Suprapubic skin (tissue), 4 donors: Measurements from ENCODE around the gene ATG14. TPM values are rescaled to one million over a fixed set of nuclear protein-coding genes. Genes with fewer than 3 reads are reported as not detected.

ENCODE experiments used
- DNase-seq, 2 donors: peaks; one replicate each; pipeline ENCODE4 v3.0.0-alpha.2; 2019; ENCODE audit warnings: low spot score in 2 of 2
- H3K27ac ChIP-seq: fragments of 200-600 bp; sonication (generic); one replicate; pipeline ENCODE4 v1.5.1; 2019
- H3K27me3 ChIP-seq: fragments of 200-600 bp; sonication (generic); one replicate; pipeline ENCODE4 v1.5.1; 2019
- H3K36me3 ChIP-seq: fragments of 200-600 bp; sonication (generic); one replicate; pipeline ENCODE4 v1.5.1; 2019
- H3K4me1 ChIP-seq: fragments of 200-600 bp; sonication (generic); one replicate; pipeline ENCODE4 v1.5.1; 2019
- H3K4me3 ChIP-seq: fragments of 200-600 bp; sonication (generic); one replicate; pipeline ENCODE4 v1.5.1; 2019; ENCODE audit warnings: mild to moderate bottlenecking
- H3K9me3 ChIP-seq: fragments of 200-600 bp; sonication (generic); one replicate; pipeline ENCODE4 v1.5.1; 2019
- CTCF ChIP-seq, 2 donors: fragments of 200-600 bp in 1 of 2; fragments of 450-650 bp in 1 of 2; sonication (generic) in 1 of 2; IDR thresholded peaks; one replicate each; pipeline ENCODE4 v1.5.1; 2016 to 2019; ENCODE audit warnings: antibody characterized with exemption in 2 of 2, mild to moderate bottlenecking in 1 of 2, moderate library complexity in 1 of 2
- EP300 ChIP-seq: sonication (generic); formaldehyde crosslinking; IDR thresholded peaks from one replicate; pipeline ENCODE4 v1.6.1; 2017; ENCODE audit warnings: antibody characterized with exemption
- POLR2A ChIP-seq, 2 donors: fragments of 450-650 bp; IDR thresholded peaks; one replicate each; pipeline ENCODE4 v1.6.1; 2017; ENCODE audit warnings: antibody characterized with exemption in 2 of 2, mild to moderate bottlenecking in 2 of 2, moderate library complexity in 2 of 2
- POLR2AphosphoS5 ChIP-seq, 3 donors: sonication (generic); formaldehyde crosslinking; IDR thresholded peaks; one replicate each; pipeline ENCODE4 v1.6.1; 2017; ENCODE audit warnings: antibody characterized with exemption in 3 of 3
- whole genome bisulfite sequencing: methylation state at CpG from one replicate; pipeline ENCODE4 v1.1.5; 2018; 5-methylcytosine and 5-hydroxymethylcytosine counted together
- total RNA-seq, 4 donors: library from RNA; depleted of rRNA; stranded (reverse); fragments of >200 nt; gene quantifications; one replicate each; pipeline ENCODE4 v1.1.0, GENCODE V29; 2016

ATG14 gene
- total RNA-seq, 4 donors from 2014 or later = 8.5 to 27.6 (median 14.8) TPM

GRCh38 chr14:55382483-55382882 is 29.1 kb downstream of the ATG14 start:
- no peak for TF ChIP-seq EP300
- 79% methylated on average over 4 of the region's 4 CpGs for WGBS
- peaks cover 80% of the 10 kb centered on the region for H3K36me3 ChIP-seq
- DNase-seq = no peak
- H3K9me3 ChIP-seq = no peaks in the 10 kb centered on the region
- no peak overlapping the region for H3K4me3 ChIP-seq
- no peak overlapping the region for H3K27ac ChIP-seq
- H3K27me3 ChIP-seq = no peaks in the 10 kb centered on the region
- no peaks in the 10 kb centered on the region for H3K4me1 ChIP-seq

GRCh38 chr14:55381561-55381960 is 30.1 kb downstream of the ATG14 start:
- no peak overlapping the region for H3K27ac ChIP-seq
- WGBS = 95% methylated on average over 2 of the region's 2 CpGs
- H3K4me3 ChIP-seq = no peak overlapping the region
- DNase-seq = no peak
- H3K9me3 ChIP-seq = no peaks in the 10 kb centered on the region
- TF ChIP-seq POLR2AphosphoS5 (IDR thresholded peaks at IDR 0.05) (no peak), EP300 (no peak), POLR2A (IDR thresholded peaks at IDR 0.05) (no peak), CTCF (IDR thresholded peaks at IDR 0.05) (no peak)
- peaks cover 84% of the 10 kb centered on the region for H3K36me3 ChIP-seq
- H3K27me3 ChIP-seq = no peaks in the 10 kb centered on the region
- no peaks in the 10 kb centered on the region for H3K4me1 ChIP-seq

- WGBS = 90% methylated on average over 5 of the region's 5 CpGs
- peaks cover 84% of the 10 kb centered on the region for H3K36me3 ChIP-seq
- no peak overlapping the region for H3K27ac ChIP-seq
Observed at GRCh38 chr14:55381040-55381439, 30.6 kb downstream of the ATG14 start.

GRCh38 chr14:55377236-55377635 is 34.4 kb downstream of the ATG14 start:
- Histone ChIP-seq H3K27ac (no peak overlapping the region), H3K4me1 (no peaks in the 10 kb centered on the region), H3K36me3 (peaks cover 76% of the 10 kb centered on the region), H3K4me3 (no peak overlapping the region), H3K27me3 (no peaks in the 10 kb centered on the region), H3K9me3 (no peaks in the 10 kb centered on the region)
- DNase-seq = no peak
- TF ChIP-seq POLR2AphosphoS5 (IDR thresholded peaks at IDR 0.05) (no peak), CTCF (IDR thresholded peaks at IDR 0.05) (no peak), POLR2A (IDR thresholded peaks at IDR 0.05) (no peak), EP300 (no peak)
- WGBS = 93% methylated on average over 5 of the region's 5 CpGs

More at GRCh38 chr14:55381040-55381439, 30.6 kb downstream of the ATG14 start:
- no peak for DNase-seq
- Histone ChIP-seq H3K4me1 (no peaks in the 10 kb centered on the region), H3K9me3 (no peaks in the 10 kb centered on the region), H3K4me3 (no peak overlapping the region), H3K27me3 (no peaks in the 10 kb centered on the region)
- TF ChIP-seq POLR2A (IDR thresholded peaks at IDR 0.05) = no peak
- TF ChIP-seq EP300 = no peak
- TF ChIP-seq POLR2AphosphoS5 (IDR thresholded peaks at IDR 0.05) = no peak
- TF ChIP-seq CTCF (IDR thresholded peaks at IDR 0.05) = no peak

GRCh38 chr14:55374771-55375170 is 36.9 kb downstream of the ATG14 start:
- Histone ChIP-seq H3K4me3 (no peak overlapping the region), H3K27ac (no peak overlapping the region), H3K27me3 (no peaks in the 10 kb centered on the region), H3K9me3 (no peaks in the 10 kb centered on the region), H3K36me3 (peaks cover 58% of the 10 kb centered on the region), H3K4me1 (no peaks in the 10 kb centered on the region)
- WGBS = 92% methylated on average over 4 of the region's 4 CpGs
- DNase-seq = no peak
- no peak for TF ChIP-seq CTCF (IDR thresholded peaks at IDR 0.05)
- TF ChIP-seq POLR2A (IDR thresholded peaks at IDR 0.05) = no peak
- TF ChIP-seq EP300 = no peak
- TF ChIP-seq POLR2AphosphoS5 (IDR thresholded peaks at IDR 0.05) = no peak
